ENCODE results near the gene HNRNPH1. TPM values are rescaled to one million over a fixed set of nuclear protein-coding genes. Genes with fewer than 3 reads are reported as not detected.

Gene HNRNPH1
- total and polyA plus RNA-seq, 7 experiments from 2014 or later: 120 to 2,239 (median 1,629) TPM

GRCh38 chr5:179618923-179619554 is 4.4 kb downstream of the HNRNPH1 start:
- Mint-ChIP-seq H3K9me3 (peaks cover 0 to 16% (median 0%) of the 10 kb centered on the region in 11 donors), H3K4me1 (peaks cover 54 to 84% (median 71%) of the 10 kb centered on the region in 7 donors), H3K4me3 (peak overlapping the region; percentile 79 to 98 (median 86)), H3K36me3 (peaks cover 40 to 79% (median 64%) of the 10 kb centered on the region in 5 donors), H3K27ac (peak overlapping the region; percentile 20 to 90 (median 76)), H3K27me3 (peaks cover 0 to 8% (median 0%) of the 10 kb centered on the region in 5 donors)
- peak overlapping the region; percentile 98 for H3K27ac ChIP-seq (ENCODE audit: low read depth, low read length)
- H3K9me3 ChIP-seq (ENCODE audit: control insufficient read depth in 2 of 3, low read length in 3 of 3): no peaks in the 10 kb centered on the region
- DNase-seq (no peak), ATAC-seq (no peak)
- peaks cover 59 to 61% of the 10 kb centered on the region in 2 donors for H3K4me1 ChIP-seq (ENCODE audit: control insufficient read depth in 2 of 2, insufficient read depth in 2 of 2, low read length in 2 of 2)
- no peaks in the 10 kb centered on the region for H3K27me3 ChIP-seq (ENCODE audit: control insufficient read depth in 2 of 2, insufficient read depth in 2 of 2, low read length in 2 of 2)
- CTCF ChIA-PET: interaction anchor here (0.6 kb wide), 1 partner anchor 178 kb away, joined by 3 read pairs; no protein-coding TSS in a partner anchor
- intact Hi-C loops (cut with micrococcal nuclease): loop anchor here in 1 of 2 donors (1.0 kb wide), 1 partner anchor 11 kb away; no protein-coding TSS in a partner anchor
- H3K4me3 ChIP-seq (ENCODE audit: low read length): peak overlapping the region; percentile 57
- POLR2A ChIA-PET: interaction anchor here (1.1 to 9.5 kb wide), 5 partner anchors 6 to 68 kb away, joined by 3 to 135 read pairs (median 64); partner anchors contain the start of gene RUFY1
- H3K36me3 ChIP-seq (ENCODE audit: control insufficient read depth in 2 of 3, insufficient read depth in 3 of 3, low read length in 3 of 3): peaks cover 60 to 81% (median 78%) of the 10 kb centered on the region in 3 experiments

- Mint-ChIP-seq H3K4me1 (peaks cover 64 to 88% (median 77%) of the 10 kb centered on the region in 7 donors), H3K27me3 (peaks cover 0 to 1% (median 0%) of the 10 kb centered on the region in 5 donors), H3K4me3 (peak overlapping the region; percentile 17 to 82 (median 45)), H3K36me3 (peaks cover 45 to 83% (median 74%) of the 10 kb centered on the region in 5 donors), H3K27ac (peak overlapping the region; percentile 33 to 90 (median 69)), H3K9me3 (peaks cover 0 to 10% (median 0%) of the 10 kb centered on the region in 11 donors)
- no peak overlapping the region for H3K4me3 ChIP-seq (ENCODE audit: low read length)
- intact Hi-C loops (cut with micrococcal nuclease): no loop called here
- H3K27ac ChIP-seq (ENCODE audit: low read depth, low read length): peak overlapping the region; percentile 15
- ChIA-PET CTCF (no interaction called here), POLR2A (interaction anchor here (0.7 to 9.5 kb wide), 3 partner anchors 12 to 1616 kb away, joined by 3 to 135 read pairs (median 6); partner anchors contain the start of gene MAML1)
- peaks cover 71 to 89% (median 87%) of the 10 kb centered on the region in 3 experiments for H3K36me3 ChIP-seq (ENCODE audit: control insufficient read depth in 2 of 3, insufficient read depth in 3 of 3, low read length in 3 of 3)
- no peaks in the 10 kb centered on the region for H3K27me3 ChIP-seq (ENCODE audit: control insufficient read depth in 2 of 2, insufficient read depth in 2 of 2, low read length in 2 of 2)
- H3K9me3 ChIP-seq (ENCODE audit: control insufficient read depth in 2 of 3, low read length in 3 of 3): no peaks in the 10 kb centered on the region
- ATAC-seq (no peak), DNase-seq (no peak)
- peaks cover 59 to 60% of the 10 kb centered on the region in 2 donors for H3K4me1 ChIP-seq (ENCODE audit: control insufficient read depth in 2 of 2, insufficient read depth in 2 of 2, low read length in 2 of 2)
Measured at GRCh38 chr5:179617930-179618329, 5.5 kb downstream of the HNRNPH1 start.

- DNase-seq: no peak
- ATAC-seq: no peak
- H3K4me3 Mint-ChIP-seq: peak overlapping the region in 1 of 10 donors; percentile 31
- Histone ChIP-seq H3K4me3 (ENCODE audit: low read length) (no peak overlapping the region), H3K27me3 (ENCODE audit: control insufficient read depth in 2 of 2, insufficient read depth in 2 of 2, low read length in 2 of 2) (no peaks in the 10 kb centered on the region), H3K9me3 (ENCODE audit: control insufficient read depth in 2 of 3, low read length in 3 of 3) (no peaks in the 10 kb centered on the region), H3K4me1 (ENCODE audit: control insufficient read depth in 2 of 2, insufficient read depth in 2 of 2, low read length in 2 of 2) (peaks cover 50% of the 10 kb centered on the region in 2 donors), H3K27ac (ENCODE audit: low read depth, low read length) (no peak overlapping the region), H3K36me3 (ENCODE audit: control insufficient read depth in 2 of 3, insufficient read depth in 3 of 3, low read length in 3 of 3) (peaks cover 72 to 95% (median 82%) of the 10 kb centered on the region in 3 experiments)
- CTCF ChIA-PET: interaction anchor here (0.6 kb wide), 2 partner anchors 15 to 80 kb away, joined by 5 to 7 read pairs; no protein-coding TSS in a partner anchor
- peaks cover 0 to 7% (median 0%) of the 10 kb centered on the region in 11 donors for H3K9me3 Mint-ChIP-seq
- POLR2A ChIA-PET: interaction anchor here (0.6 to 9.5 kb wide), 3 partner anchors 6 to 46 kb away, joined by 3 to 135 read pairs (median 111); partner anchors contain the start of gene HNRNPH1
- no peaks in the 10 kb centered on the region for H3K27me3 Mint-ChIP-seq
- peaks cover 40 to 78% (median 73%) of the 10 kb centered on the region in 5 donors for H3K36me3 Mint-ChIP-seq
- peak overlapping the region in 8 of 9 donors; percentile 18 to 77 (median 56) for H3K27ac Mint-ChIP-seq
- intact Hi-C loops (cut with micrococcal nuclease): no loop called here
- H3K4me1 Mint-ChIP-seq: peaks cover 58 to 87% (median 75%) of the 10 kb centered on the region in 7 donors
Measured at GRCh38 chr5:179616002-179616594, 7.4 kb downstream of the HNRNPH1 start.

GRCh38 chr5:179615203-179615602 is 8.3 kb downstream of the HNRNPH1 start:
- no peaks in the 10 kb centered on the region for H3K27me3 Mint-ChIP-seq
- Histone ChIP-seq H3K4me1 (ENCODE audit: control insufficient read depth in 2 of 2, insufficient read depth in 2 of 2, low read length in 2 of 2) (peaks cover 41% of the 10 kb centered on the region in 2 donors), H3K36me3 (ENCODE audit: control insufficient read depth in 2 of 3, insufficient read depth in 3 of 3, low read length in 3 of 3) (peaks cover 72 to 95% (median 73%) of the 10 kb centered on the region in 3 experiments), H3K4me3 (ENCODE audit: low read length) (no peak overlapping the region), H3K9me3 (ENCODE audit: control insufficient read depth in 2 of 3, low read length in 3 of 3) (no peaks in the 10 kb centered on the region), H3K27ac (ENCODE audit: low read depth, low read length) (peak overlapping the region; percentile 8), H3K27me3 (ENCODE audit: control insufficient read depth in 2 of 2, insufficient read depth in 2 of 2, low read length in 2 of 2) (no peaks in the 10 kb centered on the region)
- peaks cover 57 to 87% (median 75%) of the 10 kb centered on the region in 7 donors for H3K4me1 Mint-ChIP-seq
- H3K27ac Mint-ChIP-seq: peak overlapping the region in 2 of 9 donors; percentile 14 to 26
- intact Hi-C loops (cut with micrococcal nuclease): no loop called here
- peaks cover 35 to 77% (median 64%) of the 10 kb centered on the region in 5 donors for H3K36me3 Mint-ChIP-seq
- DNase-seq (no peak), ATAC-seq (no peak)
- ChIA-PET CTCF (no interaction called here), POLR2A (interaction anchor here (0.6 to 6.2 kb wide), 3 partner anchors 7 to 59 kb away, joined by 3 to 111 read pairs (median 4); partner anchors contain the start of gene HNRNPH1)
- H3K4me3 Mint-ChIP-seq: no peak overlapping the region
- peaks cover 0 to 7% (median 0%) of the 10 kb centered on the region in 11 donors for H3K9me3 Mint-ChIP-seq

- H3K27ac ChIP-seq (ENCODE audit: low read depth, low read length): no peak overlapping the region
- Mint-ChIP-seq H3K4me3 (peak overlapping the region in 1 of 10 donors; percentile 15), H3K9me3 (peaks cover 0 to 7% (median 0%) of the 10 kb centered on the region in 11 donors), H3K27ac (peak overlapping the region in 5 of 9 donors; percentile 26 to 72 (median 36)), H3K36me3 (peaks cover 36 to 75% (median 61%) of the 10 kb centered on the region in 5 donors), H3K27me3 (no peaks in the 10 kb centered on the region), H3K4me1 (peaks cover 59 to 87% (median 74%) of the 10 kb centered on the region in 7 donors)
- no peaks in the 10 kb centered on the region for H3K27me3 ChIP-seq (ENCODE audit: control insufficient read depth in 2 of 2, insufficient read depth in 2 of 2, low read length in 2 of 2)
- ChIA-PET CTCF (interaction anchor here (0.7 kb wide), 1 partner anchor 76 kb away, joined by 8 read pairs; no protein-coding TSS in a partner anchor), POLR2A (interaction anchor here (0.6 to 6.2 kb wide), 3 partner anchors 7 to 319 kb away, joined by 4 to 111 read pairs (median 5); partner anchors contain the start of gene HNRNPH1)
- H3K4me1 ChIP-seq (ENCODE audit: control insufficient read depth in 2 of 2, insufficient read depth in 2 of 2, low read length in 2 of 2): peaks cover 37 to 38% of the 10 kb centered on the region in 2 donors
- peaks cover 70 to 97% (median 76%) of the 10 kb centered on the region in 3 experiments for H3K36me3 ChIP-seq (ENCODE audit: control insufficient read depth in 2 of 3, insufficient read depth in 3 of 3, low read length in 3 of 3)
- H3K9me3 ChIP-seq (ENCODE audit: control insufficient read depth in 2 of 3, low read length in 3 of 3): no peaks in the 10 kb centered on the region
- no peak for DNase-seq
- H3K4me3 ChIP-seq (ENCODE audit: low read length): no peak overlapping the region
- ATAC-seq: no peak
- intact Hi-C loops (cut with micrococcal nuclease): no loop called here
Measured at GRCh38 chr5:179614745-179615144, 8.7 kb downstream of the HNRNPH1 start.
